22Rv1 (cell line): Measurements from ENCODE around the gene GPN1.
A peak's percentile ranks its signal among the peaks of the same experiment; 100 is the strongest.
"Not testable (repeated sequence)": the region's sequence is repeated elsewhere in the genome, so short reads cannot be mapped to it uniquely, and the experiment has no call there.

Experiments used
- H3K27ac ChIP-seq: fragments of 450-650 bp; 2 replicates; pipeline ENCODE4 v1.5.1; 2017
- CTCF ChIP-seq: fragments of 450-650 bp; IDR thresholded peaks from 2 replicates; pipeline ENCODE4 v1.5.1; 2017; ENCODE audit warnings: mild to moderate bottlenecking
- ZFX ChIP-seq: fragments of 450-650 bp; IDR thresholded peaks from 2 replicates; pipeline ENCODE4 v1.6.1; 2017; ENCODE audit warnings: antibody characterized with exemption, borderline replicate concordance

GPN1 gene

DNA sequence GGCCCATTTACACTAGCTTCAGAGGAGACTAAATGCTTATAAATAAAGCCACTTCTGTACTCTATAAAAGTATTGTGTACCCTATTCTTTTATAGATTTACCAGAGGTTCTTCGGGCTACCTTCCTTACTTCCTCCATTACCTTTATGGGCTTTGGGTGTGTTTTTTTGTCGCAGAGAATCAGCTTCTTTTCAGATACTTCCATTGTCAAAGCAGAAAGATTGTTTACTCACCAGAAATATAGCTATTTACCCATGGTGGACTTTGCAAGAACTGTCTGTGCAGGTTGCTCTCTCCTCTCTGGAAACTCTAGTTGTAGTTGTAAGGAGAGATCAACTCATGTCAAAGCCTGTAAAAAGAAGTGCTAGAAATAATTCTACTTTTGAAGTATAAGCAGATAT is 14.9 kb upstream of the GPN1 start:
- TF ChIP-seq ZFX, result no peak
- no peak for TF ChIP-seq CTCF
- no peak overlapping the region for H3K27ac ChIP-seq

DNA sequence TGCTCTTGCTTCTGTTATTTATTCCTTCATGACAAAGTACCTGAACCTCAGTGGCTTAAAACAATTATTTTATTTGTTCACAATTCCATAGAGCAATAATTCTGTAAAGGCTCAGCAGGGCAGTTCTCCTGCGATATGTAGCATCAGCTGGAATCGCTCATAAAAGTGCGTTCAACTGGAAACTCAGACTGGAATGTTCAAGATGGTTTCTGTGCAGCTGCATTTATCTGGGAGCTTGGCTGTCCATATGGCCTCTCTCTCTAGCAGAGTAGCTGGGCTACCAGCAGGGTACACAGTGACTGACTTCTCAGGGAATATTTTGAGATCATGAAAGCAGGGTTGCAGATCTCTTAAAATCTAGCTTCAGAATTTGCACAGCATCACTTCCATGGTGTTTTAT is 13.5 kb upstream of the GPN1 start:
- no peak for TF ChIP-seq CTCF
- TF ChIP-seq ZFX, result no peak

GRCh38 chr2:27621524-27621923 is 7.3 kb upstream of the GPN1 start:
- H3K27ac ChIP-seq, result no peak overlapping the region

More for the DNA sequence above, 13.5 kb upstream of the GPN1 start:
- H3K27ac ChIP-seq, result no peak overlapping the region

GRCh38 chr2:27622921-27623384 is 5.9 kb upstream of the GPN1 start:
- no peak overlapping the region for H3K27ac ChIP-seq
- TF ChIP-seq ZFX (no peak), CTCF (no peak)

More at GRCh38 chr2:27621524-27621923, 7.3 kb upstream of the GPN1 start:
- TF ChIP-seq CTCF (no peak), ZFX (no peak)

DNA sequence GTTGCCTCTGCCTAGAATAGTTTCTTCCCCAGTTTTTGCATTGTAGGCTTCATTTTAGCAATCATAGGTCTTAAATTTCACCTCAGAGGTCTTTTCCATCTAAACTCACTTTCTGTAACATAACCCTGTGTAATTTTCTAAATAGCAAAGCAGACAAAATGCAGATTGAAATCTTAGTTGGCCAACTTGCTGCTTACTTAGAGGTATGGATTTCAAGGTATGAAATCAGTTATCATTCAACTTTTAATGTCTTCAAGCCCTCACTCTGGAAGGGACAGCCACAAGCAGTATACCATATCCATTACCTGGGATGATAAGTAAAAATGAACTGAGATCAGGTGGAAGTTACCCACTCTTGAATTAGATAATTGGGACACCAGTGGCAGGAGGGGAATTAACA is 3.9 kb upstream of the GPN1 start:
- TF ChIP-seq ZFX, result no peak
- no peak overlapping the region for H3K27ac ChIP-seq

- H3K27ac ChIP-seq, result not testable (repeated sequence)
Observed at GRCh38 chr2:27626323-27626722, 2.5 kb upstream of the GPN1 start.

- not testable (repeated sequence) for H3K27ac ChIP-seq
Observed at GRCh38 chr2:27626921-27627320, 1.9 kb upstream of the GPN1 start.

DNA sequence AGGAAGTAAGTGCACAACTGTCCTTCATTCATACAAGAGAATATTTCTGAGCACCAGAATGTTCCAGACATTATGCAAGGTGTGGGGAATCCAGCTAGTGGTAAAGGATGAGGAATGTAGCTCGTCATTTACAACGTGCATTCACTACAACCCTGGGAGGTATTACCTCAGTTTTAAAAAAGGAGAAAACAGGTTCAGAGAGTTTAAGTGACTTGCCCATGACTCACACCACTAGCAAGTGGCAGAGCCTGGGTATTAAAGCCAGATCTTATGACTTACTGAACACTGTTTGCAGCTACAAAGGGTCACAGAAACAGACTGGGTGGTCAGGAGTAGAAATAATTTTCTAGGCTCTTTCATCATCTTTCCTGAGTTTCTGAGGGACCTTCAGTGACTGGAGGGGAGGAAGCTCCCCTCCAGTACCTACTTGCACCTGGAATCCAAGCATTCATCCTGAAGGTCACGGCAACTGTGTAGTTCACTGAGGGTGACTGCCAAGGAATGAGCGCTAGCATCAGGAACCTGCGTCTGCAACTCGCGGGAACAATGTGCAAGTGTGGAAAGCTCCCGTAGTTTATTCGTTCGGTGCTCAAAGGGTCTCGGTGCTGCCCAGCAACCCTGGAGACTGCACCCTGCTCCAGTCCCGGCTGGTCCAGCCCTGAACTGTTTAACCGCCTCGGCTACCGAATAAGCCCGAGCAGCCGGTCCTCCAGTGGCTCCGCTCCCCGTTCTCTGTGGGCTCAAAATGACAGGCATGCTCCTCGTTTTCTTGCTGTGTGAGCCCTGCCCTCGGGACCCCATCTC is 685 bp upstream of the GPN1 start:
- TF ChIP-seq ZFX (no peak), CTCF (no peak)
- peak overlapping the region; percentile 50 for H3K27ac ChIP-seq

GRCh38 chr2:27630257-27630656 is 1.4 kb downstream of the GPN1 start:
- not testable (repeated sequence) for H3K27ac ChIP-seq
